Measurements from ENCODE around the gene GPC2.
"Not testable (repeated sequence)": the region's sequence is repeated elsewhere in the genome, so short reads cannot be mapped to it uniquely, and the experiment has no call there.

GPC2 gene, protein sequence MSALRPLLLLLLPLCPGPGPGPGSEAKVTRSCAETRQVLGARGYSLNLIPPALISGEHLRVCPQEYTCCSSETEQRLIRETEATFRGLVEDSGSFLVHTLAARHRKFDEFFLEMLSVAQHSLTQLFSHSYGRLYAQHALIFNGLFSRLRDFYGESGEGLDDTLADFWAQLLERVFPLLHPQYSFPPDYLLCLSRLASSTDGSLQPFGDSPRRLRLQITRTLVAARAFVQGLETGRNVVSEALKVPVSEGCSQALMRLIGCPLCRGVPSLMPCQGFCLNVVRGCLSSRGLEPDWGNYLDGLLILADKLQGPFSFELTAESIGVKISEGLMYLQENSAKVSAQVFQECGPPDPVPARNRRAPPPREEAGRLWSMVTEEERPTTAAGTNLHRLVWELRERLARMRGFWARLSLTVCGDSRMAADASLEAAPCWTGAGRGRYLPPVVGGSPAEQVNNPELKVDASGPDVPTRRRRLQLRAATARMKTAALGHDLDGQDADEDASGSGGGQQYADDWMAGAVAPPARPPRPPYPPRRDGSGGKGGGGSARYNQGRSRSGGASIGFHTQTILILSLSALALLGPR

DNA sequence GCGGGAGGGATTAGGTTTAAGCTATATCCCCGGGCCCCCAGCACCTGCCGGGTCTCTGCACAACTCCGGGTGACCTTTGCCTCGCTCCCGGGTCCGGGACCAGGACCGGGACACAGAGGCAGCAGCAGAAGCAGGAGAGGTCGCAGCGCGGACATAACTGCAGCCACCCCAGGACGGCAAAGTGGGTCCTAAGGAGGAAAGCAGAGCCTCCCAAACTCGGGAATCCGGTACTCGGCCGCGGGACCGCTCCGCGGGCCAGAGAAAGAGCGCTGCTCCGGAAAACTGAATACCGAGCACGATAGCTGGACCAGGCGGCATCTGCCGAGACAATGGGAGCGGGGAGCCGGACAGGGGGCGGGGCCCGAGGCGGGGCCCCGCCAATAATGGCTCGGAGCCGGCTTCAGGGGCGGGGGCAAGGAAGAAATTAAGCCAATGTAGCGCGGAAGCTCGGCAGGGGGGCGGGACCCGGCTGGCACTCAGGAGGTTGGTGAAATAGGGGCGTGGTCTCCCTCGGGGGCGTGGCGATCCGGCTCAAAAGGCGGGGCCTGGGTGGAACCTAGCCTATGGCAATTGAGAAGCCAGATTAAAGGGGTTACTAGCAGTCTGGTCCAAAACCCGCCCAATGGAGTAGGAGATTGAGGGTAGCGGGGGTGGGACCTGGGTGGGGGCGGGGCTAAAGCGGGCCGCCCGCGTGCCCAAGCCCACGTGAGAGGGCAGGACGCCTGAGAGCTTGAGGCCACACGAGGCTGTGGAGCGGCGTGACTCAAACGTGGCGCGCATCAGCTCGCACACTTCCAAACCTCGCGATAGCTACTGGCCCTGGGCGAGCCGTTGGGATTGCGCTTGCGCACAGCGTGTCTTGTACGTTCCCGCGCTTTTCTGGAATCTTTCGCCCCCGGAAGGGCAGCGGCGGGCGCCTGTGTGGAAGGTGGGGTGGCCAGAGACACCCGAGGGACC lies at the start of gene GPC2, which contains the start of gene STAG3:
TSS of gene GPC2 (minus strand) at position 337 of the 957 bp plus-strand sequence. CDS start at position 155, 182 bp downstream.
TSS of gene STAG3 (plus strand) at position 874 of the 957 bp plus-strand sequence. CDS start 2,639 bp downstream, outside the sequence.
- FAIRE-seq (peak; percentile 90), DNase-seq (ENCODE audit: insufficient read length, low spot score) (peak; percentile 94)

DNA sequence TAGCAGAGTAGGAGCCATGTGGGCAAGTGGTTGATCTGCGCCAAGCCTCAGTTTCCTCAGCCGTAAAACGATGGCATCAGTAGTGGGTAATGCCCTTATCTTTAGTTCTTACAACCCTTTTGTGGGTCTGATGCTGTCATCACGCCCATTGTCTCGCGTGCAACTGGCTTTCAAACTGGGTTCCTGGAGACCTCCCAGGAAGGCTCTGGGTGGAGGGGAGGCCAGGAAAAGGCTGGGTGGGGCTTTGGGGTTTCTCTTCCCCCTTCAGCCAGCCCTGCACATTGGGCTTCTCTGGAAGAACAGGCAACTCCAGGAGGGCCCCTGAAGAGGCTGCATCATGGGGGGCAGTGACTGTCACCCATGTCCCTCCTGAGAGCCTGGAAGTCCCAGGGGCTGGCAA lies 47.7 kb upstream of the GPC2 start:
- DNase-seq (ENCODE audit: insufficient read length, low spot score) = not testable (repeated sequence)

DNA sequence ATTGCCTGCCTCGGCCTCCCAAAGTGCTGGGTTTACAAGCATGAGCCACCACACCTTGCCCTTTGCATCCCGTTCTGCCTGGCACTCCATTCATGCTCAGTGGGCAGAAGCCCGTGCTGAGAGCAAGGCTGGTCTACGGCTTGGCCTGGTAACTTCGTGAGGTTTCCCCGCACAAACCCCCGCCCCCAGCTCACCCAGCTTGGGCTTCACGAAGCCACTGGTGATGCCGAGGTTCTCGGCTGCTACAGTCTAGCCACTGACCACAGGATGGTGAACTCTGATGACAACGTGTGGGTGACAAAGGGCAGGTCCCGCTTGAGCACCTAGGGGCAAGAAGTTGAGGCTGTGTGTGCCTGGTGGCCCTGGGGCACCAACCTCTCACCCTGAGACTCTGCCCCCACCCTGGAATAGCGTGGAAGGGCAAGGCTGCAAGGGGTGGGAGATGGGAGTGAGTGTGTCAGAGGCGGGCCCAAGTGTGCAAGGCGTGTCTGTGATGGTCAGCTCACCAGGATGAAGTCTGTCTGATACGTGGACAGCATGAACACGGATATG lies 46.3 kb upstream of the GPC2 start:
- FAIRE-seq; DNase-seq (ENCODE audit: insufficient read length, low spot score): not testable (repeated sequence)

More for the DNA sequence above, 47.7 kb upstream of the GPC2 start:
- FAIRE-seq = not testable (repeated sequence)

DNA sequence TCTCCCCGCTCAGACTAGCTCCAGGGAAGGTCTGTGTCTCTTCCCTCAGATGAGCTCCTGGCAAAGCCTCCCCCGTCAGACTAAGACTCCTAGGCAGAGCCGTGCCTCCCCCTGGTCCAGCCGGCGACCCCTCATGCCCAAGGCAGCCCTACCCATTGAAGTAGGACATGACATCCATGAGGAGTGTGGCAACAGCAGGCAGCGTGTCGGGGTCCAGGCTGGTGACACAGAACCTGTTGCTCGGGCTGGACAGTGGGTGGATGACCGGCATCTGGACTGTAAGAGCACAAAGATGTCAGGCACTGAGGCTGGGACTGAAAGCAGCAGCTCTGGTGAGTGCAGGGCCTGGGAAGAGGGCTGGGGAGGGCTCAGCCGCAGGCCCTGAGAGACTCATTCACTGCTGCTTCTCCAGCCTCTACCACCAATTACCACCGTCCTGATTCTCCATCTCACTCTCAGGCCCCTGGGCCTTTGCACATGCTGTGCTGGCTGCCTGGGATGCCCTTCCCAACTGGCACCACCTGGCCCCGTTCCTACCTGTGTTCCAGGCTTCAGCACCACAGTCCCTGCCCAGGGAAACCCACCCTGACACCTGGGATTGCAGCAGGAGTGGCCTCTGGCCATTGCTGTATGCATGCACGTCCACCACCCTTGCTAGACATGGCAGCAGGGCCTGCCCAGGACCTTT lies 45.4 kb upstream of the GPC2 start:
- DNase-seq (ENCODE audit: insufficient read length, low spot score) = no peak
- no peak for FAIRE-seq

DNA sequence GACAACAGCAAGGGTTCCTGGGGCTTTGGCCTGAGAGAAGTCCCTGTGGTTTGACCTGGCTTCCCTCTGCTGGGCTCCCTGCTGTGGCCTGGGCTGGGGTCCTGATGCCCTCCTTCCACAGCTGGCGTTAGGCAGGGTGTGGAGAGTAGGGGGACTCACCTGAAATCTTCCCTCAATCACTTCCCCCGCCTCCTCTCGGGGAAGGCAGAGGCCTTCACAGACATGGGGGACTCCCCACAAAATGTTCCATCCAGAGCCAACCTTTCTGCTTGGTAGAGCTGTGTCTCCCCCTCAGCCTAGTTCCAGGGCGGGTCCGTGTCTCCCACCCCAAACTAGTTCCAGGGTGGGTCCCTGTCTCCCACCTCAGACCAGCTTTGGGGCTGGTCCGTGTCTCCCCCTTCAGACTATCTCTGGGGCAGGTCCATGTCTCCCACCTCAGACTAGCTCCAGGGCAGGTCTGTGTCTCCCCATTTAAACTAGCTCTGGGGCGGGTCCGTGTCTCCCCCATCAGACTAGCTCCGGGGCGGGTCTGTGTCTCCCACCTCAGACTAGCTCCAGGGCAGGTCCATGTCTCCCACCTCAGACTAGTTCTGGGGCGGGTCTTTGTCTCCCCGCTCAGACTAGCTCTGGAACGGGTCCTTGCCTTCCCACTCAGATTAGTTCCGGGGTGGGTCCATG lies 44.7 kb upstream of the GPC2 start:
- DNase-seq (ENCODE audit: insufficient read length, low spot score) = no peak
- FAIRE-seq = no peak

DNA sequence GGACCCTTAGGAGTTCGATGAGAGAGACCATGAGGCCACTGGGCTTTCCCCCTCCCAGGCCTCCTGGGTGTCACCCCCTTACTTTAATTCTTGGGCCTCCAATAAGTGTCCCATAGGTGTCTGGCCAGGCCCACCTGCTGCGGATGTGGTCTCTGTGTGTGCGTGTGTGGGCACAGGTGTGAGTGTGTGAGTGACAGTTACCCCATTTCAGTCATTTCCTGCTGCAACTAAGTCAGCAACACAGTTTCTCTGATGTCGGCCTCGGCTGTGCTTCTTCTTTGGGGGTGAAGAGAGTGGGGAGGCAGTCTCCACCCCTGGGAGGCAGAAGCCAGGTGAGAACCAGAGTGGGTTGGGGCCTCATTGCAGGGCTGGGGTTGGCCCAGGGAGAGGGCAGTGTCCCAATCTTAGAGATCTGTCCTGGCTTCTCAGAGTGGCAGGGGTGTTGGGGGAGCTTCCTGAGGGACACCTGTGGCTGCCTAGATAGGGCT lies 44.1 kb upstream of the GPC2 start:
- FAIRE-seq (peak; percentile 87), DNase-seq (ENCODE audit: insufficient read length, low spot score) (peak; percentile 57)

DNA sequence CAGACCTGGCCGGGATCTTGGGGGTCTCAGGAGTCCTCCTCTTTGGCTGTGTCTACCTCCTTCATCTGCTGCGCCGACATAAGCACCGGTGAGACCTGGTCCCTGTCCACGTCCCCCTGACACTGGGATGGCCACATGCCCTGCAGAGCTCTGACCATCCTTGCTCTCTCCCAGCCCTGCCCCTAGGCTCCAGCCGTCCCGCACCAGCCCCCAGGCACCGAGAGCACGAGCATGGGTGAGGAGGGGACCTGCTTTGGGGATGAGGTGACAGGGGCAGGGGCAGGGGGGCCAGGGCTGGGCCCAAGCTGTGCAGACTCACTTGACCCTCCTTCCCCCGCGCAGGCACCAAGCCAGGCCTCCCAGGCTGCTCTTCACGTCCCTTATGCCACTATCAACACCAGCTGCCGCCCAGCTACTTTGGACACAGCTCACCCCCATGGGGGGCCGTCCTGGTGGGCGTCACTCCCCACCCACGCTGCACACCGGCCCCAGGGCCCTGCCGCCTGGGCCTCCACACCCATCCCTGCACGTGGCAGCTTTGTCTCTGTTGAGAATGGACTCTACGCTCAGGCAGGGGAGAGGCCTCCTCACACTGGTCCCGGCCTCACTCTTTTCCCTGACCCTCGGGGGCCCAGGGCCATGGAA lies 43.5 kb upstream of the GPC2 start:
- FAIRE-seq = no peak

DNA sequence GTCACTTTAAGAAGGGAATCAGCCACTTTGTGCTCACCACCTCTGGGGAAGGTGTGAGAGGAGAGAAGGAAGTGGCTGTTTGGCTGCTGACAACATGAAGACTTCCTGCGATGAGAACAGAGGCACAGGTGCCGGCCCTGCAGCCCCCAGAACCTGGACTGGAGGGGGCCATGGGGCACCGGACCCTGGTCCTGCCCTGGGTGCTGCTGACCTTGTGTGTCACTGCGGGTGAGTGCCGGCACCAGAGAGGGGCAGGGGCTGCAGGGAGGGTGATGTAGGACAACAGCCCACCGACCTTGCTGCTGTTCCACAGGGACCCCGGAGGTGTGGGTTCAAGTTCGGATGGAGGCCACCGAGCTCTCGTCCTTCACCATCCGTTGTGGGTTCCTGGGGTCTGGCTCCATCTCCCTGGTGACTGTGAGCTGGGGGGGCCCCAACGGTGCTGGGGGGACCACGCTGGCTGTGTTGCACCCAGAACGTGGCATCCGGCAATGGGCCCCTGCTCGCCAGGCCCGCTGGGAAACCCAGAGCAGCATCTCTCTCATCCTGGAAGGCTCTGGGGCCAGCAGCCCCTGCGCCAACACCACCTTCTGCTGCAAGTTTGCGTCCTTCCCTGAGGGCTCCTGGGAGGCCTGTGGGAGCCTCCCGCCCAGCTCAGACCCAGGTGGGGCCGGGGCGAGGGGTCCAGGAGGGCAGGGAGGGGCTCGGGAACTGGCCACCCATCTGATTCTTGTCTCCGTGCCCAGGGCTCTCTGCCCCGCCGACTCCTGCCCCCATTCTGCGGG lies 42.8 kb upstream of the GPC2 start, which contains the start of gene PVRIG:
TSS of gene PVRIG (plus strand) at position 149 of the 785 bp plus-strand sequence. CDS start at position 171, 22 bp downstream.
- not testable (repeated sequence) for DNase-seq (ENCODE audit: insufficient read length, low spot score)
- peak; percentile 48 for FAIRE-seq

More for the DNA sequence above, 43.5 kb upstream of the GPC2 start:
- no peak for DNase-seq (ENCODE audit: insufficient read length, low spot score)

DNA sequence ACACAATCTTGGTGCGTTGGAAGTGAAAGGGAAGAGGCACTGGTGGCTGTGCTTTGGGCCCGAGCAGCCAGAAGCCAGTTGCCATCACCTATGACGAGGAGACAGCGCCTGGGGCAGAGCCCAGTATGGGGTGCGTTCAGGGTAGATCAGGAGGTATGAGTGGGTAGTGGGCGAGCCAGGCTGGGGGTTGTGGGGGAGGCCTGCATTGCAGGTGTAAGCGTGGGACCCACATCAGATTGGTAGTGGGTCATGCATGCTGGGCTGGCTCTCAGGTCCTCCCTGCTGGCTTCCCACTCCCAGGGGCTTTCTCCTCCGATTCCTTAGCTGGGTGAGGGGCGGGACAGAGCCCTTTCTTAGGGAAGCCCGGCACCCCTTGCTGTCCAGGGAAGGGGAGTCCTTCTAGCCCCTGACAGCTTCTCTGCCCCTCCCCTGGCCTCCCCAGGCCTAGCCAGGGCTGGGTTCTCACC lies 42.1 kb upstream of the GPC2 start:
- DNase-seq (ENCODE audit: insufficient read length, low spot score) (no peak), FAIRE-seq (no peak)

DNA sequence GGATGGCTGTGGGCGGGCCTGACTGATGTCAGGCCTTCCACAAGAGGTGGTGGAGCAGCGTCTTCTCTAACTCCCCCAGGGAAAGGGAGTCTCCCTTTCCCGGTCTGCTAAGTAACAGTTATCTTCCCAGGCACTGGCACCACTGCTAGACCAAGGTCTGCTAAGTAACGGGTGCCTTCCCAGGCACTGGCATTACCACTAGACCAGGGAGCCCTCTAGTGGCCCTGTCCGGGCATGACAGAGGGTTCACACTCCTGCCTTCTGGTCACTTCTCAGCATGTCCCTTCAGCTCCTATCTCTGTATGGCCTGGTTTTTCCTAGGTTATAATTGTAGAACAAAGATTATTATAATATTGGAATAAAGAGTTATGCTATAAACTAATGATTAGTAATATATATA lies 40.8 kb upstream of the GPC2 start:
- FAIRE-seq; DNase-seq (ENCODE audit: insufficient read length, low spot score): not testable (repeated sequence)

DNA sequence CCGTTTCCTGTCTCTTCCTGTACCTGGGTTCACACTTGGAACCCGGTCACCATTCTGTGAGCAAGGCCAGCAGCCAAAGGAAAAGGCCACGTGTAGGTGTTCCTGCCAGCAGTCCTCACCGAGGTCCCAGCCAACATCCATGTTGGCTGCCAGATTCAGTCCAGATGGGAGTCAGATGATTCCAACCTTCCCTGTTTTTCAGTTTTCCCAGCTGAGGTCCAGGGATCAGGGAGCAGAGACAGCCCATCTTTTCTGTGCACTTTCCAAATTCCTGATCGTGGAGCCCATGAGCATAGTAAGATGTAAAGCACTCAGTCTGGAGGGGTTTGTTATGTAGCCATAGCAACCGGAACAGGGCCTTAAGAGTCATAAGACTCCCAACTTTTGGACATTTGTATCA lies 38.7 kb upstream of the GPC2 start:
- FAIRE-seq = no peak
- no peak for DNase-seq (ENCODE audit: insufficient read length, low spot score)

DNA sequence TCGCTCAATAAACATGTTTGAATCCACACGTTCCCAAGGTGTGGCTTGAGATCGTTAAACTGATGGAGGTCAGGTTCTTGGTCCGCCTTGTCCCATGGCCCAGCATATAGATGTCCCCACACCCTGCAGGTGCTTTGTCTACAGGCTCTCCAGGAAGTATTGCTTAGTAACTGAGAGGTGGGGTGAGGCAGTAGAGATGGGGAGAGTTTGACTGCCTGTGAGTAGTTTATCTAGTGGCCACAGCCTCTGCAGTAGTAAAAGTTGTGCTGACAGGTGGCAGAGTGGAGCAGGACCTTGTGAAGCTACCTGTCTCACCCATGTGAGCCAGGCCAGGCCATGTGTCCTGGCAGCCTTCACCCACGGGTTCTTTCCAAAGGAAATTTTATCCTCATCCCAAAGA lies 37.2 kb upstream of the GPC2 start:
- FAIRE-seq; DNase-seq (ENCODE audit: insufficient read length, low spot score): not testable (repeated sequence)

DNA sequence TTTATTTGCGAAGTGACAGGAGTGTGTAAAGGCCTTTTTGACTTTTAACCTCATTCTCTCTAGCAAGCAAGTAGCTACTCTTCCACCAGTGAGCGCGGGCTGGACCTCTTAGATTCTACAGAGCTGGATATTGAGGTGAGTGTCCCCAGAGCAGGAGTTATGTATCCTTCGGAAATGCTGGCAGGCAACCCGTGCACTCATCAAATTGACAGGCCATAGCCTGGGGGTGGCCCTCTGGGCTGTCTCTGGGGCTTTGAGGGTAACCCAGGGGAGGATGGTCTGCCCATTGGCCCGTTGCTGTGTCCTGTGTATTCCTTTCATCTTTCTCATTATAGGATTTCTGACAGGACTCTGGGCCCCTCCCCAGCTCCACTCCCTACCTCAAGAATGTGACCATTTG lies 36.5 kb upstream of the GPC2 start:
- DNase-seq (ENCODE audit: insufficient read length, low spot score) (no peak), FAIRE-seq (no peak)

DNA sequence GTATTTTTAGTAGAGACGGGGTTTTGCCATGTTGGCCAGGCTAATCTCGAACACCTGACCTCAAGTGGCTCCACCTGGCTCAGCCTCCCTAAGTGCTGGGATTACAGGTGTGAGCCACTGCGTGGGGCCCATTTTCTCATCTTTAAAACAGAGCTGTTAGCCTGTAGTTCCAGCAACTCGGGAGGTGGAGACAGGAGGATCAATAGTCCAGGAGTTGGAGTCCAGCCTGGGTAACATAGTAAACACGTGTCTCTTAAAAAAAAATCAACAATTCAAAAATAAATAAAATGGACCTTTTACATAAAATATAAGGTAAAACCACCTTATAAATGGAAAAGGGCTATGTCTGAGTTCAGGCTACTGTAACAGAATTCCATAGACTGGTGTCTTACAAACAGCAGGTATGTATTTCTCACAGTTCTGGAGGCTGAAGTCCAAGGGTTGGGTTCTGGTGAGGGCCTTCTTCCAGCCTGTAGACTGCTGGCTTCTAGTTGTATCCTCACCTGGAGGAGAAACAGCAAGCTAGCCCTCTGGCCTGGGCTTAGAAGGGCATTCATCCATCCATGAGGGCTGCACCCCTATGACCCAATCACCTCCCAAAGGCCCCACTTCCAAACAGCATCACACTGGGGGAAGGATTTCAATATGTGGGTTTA lies 35.6 kb upstream of the GPC2 start:
- FAIRE-seq (no peak), DNase-seq (ENCODE audit: insufficient read length, low spot score) (no peak)

DNA sequence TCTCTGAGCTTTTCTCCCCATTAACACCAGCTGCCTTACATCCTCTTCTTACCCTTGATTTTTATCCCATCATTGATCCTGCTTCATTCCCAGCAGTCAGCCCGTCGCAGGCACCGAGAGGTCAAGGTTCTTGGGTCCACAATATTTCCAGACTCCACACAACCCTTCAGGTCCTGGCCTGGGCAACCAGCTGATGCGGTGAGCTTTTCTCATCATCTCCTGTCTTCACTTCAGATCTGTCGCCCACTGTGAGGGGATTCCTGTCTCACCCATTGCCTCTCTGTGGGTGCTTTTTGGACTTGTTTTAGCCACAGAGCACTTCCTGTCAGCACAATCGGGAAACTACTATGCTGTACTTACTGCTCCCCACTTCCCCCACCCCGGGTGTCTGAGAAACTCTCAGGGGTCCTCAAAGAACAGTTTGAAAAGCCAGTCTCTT lies 34.2 kb upstream of the GPC2 start:
- peak; percentile 78 for FAIRE-seq

DNA sequence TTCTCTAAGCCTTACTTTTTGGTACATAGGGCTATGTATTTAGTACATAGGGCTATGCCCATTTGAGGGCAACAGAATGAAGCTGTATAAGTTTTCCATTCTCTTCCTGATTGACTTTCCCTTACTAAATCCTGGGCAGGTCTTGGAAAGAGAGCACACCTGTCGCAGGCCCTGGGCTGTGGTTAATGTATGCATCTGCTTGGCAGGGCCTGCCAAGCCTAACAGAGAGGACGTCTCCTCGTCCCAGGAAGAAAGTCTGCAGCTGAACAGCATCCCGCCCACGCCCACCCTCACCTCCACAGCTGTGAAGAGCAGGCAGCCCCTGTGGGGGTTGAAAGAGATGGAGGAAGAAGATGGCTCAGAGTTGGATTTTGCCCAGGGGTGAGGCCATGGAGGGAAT lies 33.6 kb upstream of the GPC2 start:
- FAIRE-seq (no peak), DNase-seq (ENCODE audit: insufficient read length, low spot score) (no peak)

More for the DNA sequence above, 34.2 kb upstream of the GPC2 start:
- peak; percentile 23 for DNase-seq (ENCODE audit: insufficient read length, low spot score)

DNA sequence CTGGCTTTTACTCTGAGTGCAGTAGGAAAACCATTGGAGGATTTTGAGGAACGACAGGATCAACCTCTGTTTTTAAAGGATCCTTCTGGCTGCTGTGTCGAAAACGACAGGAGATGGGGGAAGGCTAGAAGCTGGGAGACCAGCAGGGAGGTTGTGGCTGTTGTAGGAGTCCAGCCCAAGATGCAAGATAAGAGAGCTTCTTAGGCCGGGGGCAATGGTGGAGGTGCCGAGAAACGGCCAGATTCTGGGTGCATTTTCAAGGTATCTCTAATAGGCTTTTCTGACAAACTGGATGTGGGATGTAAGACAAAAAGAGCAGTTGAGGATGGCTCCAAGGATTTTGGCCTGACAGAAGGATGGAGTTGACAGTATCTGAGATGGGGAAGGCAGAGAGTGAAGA lies 32.3 kb upstream of the GPC2 start:
- no peak for DNase-seq (ENCODE audit: insufficient read length, low spot score)
- no peak for FAIRE-seq
